Measurements from ENCODE around the gene NUP62CL. TPM values are rescaled to one million over a fixed set of nuclear protein-coding genes. Genes with fewer than 3 reads are reported as not detected.
"Not testable (repeated sequence)": the region's sequence is repeated elsewhere in the genome, so short reads cannot be mapped to it uniquely, and the experiment has no call there.

Gene NUP62CL
- total RNA-seq, 3 donors from 2014 or later, result 1.7 to 6.1 (median 4.2) TPM

DNA sequence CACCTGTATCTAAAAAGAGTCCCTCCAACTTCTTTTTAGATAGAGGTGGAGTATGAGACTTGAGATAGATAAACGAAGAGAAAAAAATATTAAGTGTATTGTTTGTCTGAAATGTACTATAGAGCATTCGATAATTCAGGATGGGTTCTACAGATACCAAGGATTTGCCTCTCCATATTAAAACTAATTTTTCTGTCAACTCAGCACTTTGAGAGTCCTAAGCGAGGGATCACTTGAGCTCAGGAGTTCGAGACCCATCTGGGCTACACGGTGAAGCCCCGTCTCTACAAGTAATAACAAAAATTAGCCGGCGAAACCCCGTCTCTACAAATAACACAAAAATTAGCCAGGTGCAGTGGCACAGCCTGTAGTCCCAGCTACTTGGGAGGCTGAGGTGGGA lies 1.7 kb upstream of the NUP62CL start:
- intact Hi-C loops (cut with DNase I, micrococcal nuclease), result no loop called here
- H3K4me3 ChIP-seq, result no peak overlapping the region
- DNase-seq (no peak), ATAC-seq (no peak)
- H3K4me1 ChIP-seq (ENCODE audit: low read depth), result no peaks in the 10 kb centered on the region
- no peaks in the 10 kb centered on the region for H3K9me3 ChIP-seq
- H3K36me3 ChIP-seq (ENCODE audit: low read depth), result no peaks in the 10 kb centered on the region
- TF ChIP-seq, protein P1, sequence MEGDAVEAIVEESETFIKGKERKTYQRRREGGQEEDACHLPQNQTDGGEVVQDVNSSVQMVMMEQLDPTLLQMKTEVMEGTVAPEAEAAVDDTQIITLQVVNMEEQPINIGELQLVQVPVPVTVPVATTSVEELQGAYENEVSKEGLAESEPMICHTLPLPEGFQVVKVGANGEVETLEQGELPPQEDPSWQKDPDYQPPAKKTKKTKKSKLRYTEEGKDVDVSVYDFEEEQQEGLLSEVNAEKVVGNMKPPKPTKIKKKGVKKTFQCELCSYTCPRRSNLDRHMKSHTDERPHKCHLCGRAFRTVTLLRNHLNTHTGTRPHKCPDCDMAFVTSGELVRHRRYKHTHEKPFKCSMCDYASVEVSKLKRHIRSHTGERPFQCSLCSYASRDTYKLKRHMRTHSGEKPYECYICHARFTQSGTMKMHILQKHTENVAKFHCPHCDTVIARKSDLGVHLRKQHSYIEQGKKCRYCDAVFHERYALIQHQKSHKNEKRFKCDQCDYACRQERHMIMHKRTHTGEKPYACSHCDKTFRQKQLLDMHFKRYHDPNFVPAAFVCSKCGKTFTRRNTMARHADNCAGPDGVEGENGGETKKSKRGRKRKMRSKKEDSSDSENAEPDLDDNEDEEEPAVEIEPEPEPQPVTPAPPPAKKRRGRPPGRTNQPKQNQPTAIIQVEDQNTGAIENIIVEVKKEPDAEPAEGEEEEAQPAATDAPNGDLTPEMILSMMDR (IDR thresholded peaks at IDR 0.05), result no peak

DNA sequence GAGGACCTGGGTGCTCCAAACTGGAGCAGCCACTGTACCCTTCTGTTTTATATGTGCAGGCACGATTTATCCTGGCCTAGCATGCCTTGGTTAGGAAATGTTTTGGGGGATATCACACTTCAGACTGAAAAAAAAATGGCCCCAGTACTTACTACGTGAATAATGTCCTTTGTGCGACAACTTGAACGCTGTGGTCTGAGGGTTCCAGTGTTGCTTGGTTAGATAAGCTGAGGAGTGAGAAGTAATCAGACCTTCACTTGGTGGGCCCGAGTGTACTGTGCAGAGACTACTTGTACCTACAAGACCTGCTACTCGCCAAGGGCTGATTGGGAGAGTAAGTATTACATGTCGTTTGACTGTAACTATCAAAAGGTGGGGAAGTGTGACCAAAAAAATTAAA lies 856 bp upstream of the NUP62CL start:
- TF ChIP-seq, protein P1 (IDR thresholded peaks at IDR 0.05), result no peak
- intact Hi-C loops (cut with DNase I, micrococcal nuclease), result no loop called here
- Histone ChIP-seq H3K4me3 (no peak overlapping the region), H3K9me3 (no peaks in the 10 kb centered on the region), H3K36me3 (ENCODE audit: low read depth) (no peaks in the 10 kb centered on the region), H3K4me1 (ENCODE audit: low read depth) (no peaks in the 10 kb centered on the region)
- DNase-seq (no peak), ATAC-seq (no peak)

DNA sequence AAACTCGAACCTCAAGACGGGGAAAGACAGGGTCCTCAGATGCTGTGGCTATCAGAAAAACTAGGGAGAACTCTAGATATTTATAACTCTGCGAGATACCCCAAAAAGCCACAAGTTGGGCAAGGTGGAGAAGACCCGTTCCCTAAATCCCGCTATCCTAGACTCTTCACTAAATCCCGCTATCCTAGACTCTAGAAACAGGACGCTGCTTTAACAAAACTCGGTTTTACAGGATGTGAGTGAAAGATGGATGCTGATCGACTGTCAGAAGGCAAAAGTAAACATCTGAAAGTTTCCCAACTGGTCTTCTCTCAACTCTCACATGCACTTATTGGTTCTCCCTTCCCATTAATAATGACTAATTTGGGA lies 448 bp upstream of the NUP62CL start:
- H3K4me1 ChIP-seq (ENCODE audit: low read depth), result no peaks in the 10 kb centered on the region
- DNase-seq (no peak), ATAC-seq (no peak)
- no peak overlapping the region for H3K4me3 ChIP-seq
- TF ChIP-seq, protein P1 (IDR thresholded peaks at IDR 0.05), result no peak
- no peaks in the 10 kb centered on the region for H3K9me3 ChIP-seq
- H3K36me3 ChIP-seq (ENCODE audit: low read depth), result no peaks in the 10 kb centered on the region
- intact Hi-C loops (cut with DNase I, micrococcal nuclease), result no loop called here

DNA sequence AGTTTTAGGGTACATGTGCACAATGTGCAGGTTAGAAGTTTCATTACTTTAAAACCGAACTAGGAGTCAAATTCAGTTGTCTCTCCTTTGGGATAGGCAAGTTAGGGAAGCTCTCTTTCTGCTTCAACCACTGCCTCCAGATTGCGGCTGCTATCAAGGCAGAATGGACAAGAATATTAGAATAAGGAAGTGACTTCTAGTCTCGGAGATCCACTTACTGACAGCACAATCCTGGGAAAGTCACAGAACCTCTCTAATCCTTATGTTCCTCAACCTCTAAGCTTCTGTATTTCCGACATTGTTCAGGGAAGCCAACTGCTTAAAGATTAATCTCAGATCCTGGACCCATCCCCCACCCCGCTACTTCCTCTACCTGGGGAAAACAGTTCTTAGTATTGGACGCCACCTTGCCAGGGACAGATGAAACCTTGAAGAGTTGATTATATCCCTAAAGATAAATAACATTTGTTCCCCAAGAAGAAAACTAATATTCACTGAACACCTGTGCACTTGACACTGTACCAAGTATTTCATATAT lies 2.1 kb downstream of the NUP62CL start:
- Histone ChIP-seq H3K9me3 (no peaks in the 10 kb centered on the region), H3K36me3 (ENCODE audit: low read depth) (no peaks in the 10 kb centered on the region), H3K4me1 (ENCODE audit: low read depth) (no peaks in the 10 kb centered on the region), H3K4me3 (no peak overlapping the region)
- TF ChIP-seq, protein P1 (IDR thresholded peaks at IDR 0.05), result no peak
- DNase-seq (peak in 2 of 3 donors; percentile 47 to 82), ATAC-seq (peak; percentile 55)
- intact Hi-C loops (cut with DNase I, micrococcal nuclease), result no loop called here

DNA sequence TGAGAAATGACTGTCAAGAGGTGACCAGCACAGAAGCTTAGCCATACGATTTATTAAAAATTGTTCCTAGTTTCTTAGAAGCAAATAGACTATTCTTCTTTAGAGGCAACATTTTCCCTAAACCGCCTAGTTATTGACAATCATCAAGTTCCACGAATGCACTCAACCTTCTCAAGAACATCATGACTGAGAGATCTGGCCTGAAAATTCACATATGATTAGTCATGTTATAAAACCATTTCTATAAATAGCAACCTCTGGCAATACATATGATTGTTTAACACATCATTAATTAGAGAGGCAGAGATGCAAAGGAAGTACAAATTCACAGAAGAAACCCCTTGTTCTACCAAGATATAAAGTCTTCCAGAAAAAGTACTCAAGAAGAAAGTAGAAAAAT lies 6.7 kb downstream of the NUP62CL start:
- intact Hi-C loops (cut with DNase I, micrococcal nuclease), result no loop called here
- Histone ChIP-seq H3K4me3 (no peak overlapping the region), H3K4me1 (ENCODE audit: low read depth) (no peaks in the 10 kb centered on the region), H3K9me3 (no peaks in the 10 kb centered on the region), H3K36me3 (ENCODE audit: low read depth) (no peaks in the 10 kb centered on the region)
- no peak for DNase-seq
- no peak for ATAC-seq
- TF ChIP-seq, protein P1 (IDR thresholded peaks at IDR 0.05), result no peak

DNA sequence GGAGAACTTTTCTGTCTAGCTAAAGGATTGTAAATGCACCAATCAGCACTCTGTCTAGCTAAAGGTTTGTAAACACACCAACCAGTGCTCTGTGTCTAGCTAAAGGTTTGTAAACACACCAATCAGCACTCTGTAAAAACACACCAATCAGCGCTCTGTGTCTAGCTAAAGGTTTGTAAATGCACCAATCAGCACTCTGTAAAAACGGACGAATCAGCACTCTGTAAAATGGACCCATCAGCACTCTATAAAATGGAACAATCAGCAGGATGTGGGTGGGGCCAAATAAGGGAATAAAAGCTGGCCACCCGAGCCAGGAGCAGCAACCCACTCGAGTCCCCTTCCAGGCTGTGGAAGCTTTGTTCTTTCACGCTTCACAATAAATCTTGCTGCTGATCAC lies 8.2 kb downstream of the NUP62CL start:
- intact Hi-C loops (cut with DNase I, micrococcal nuclease); H3K36me3 ChIP-seq (ENCODE audit: low read depth); H3K4me1 ChIP-seq (ENCODE audit: low read depth); ATAC-seq; DNase-seq; H3K9me3 ChIP-seq; H3K4me3 ChIP-seq: not testable (repeated sequence)
